Neural cell (in vitro differentiated cells): ENCODE measurements around the gene CLN6. TPM values are rescaled to one million over a fixed set of nuclear protein-coding genes. Genes with fewer than 3 reads are reported as not detected.

Experiments used
- H2AFZ ChIP-seq: fragments of 200-600, 300-800 bp; sonication (generic), shearing (Covaris generic); 2 replicates; pipeline ENCODE4 v1.6.0; 2014; ENCODE audit warnings: low read depth, mild to moderate bottlenecking, antibody characterized with exemption, low read length, moderate library complexity
- H3F3A ChIP-seq: fragments of 200-600 bp; shearing (Covaris generic); 2 replicates; pipeline ENCODE4 v1.6.1; 2016; ENCODE audit warnings: mild to moderate bottlenecking, moderate library complexity, mixed read lengths, antibody characterized with exemption, low read length; ENCODE audit not compliant: insufficient read depth, poor library complexity, severe bottlenecking
- H3K27ac ChIP-seq: fragments of 200-600, 300-800 bp; sonication (generic), shearing (Covaris generic); 2 replicates; pipeline ENCODE4 v1.5.1; 2014; ENCODE audit warnings: mild to moderate bottlenecking, low read length, moderate library complexity
- H3K27me3 ChIP-seq: fragments of 300-800, 200-600 bp; sonication (generic), shearing (Covaris generic); 2 replicates; pipeline ENCODE4 v1.6.0; 2014; ENCODE audit warnings: mild to moderate bottlenecking, low read depth, low read length, moderate library complexity; ENCODE audit not compliant: insufficient read depth
- H3K36me3 ChIP-seq: fragments of 300-800, 200-600 bp; sonication (generic), shearing (Covaris generic); 2 replicates; pipeline ENCODE4 v1.5.1; 2014; ENCODE audit warnings: mild to moderate bottlenecking, antibody characterized with exemption, low read length, moderate library complexity; ENCODE audit not compliant: insufficient read depth
- H3K4me2 ChIP-seq: fragments of 300-800, 200-600 bp; sonication (generic), shearing (Covaris generic); 2 replicates; pipeline ENCODE4 v1.6.0; 2014; ENCODE audit warnings: mild to moderate bottlenecking, low read length
- H3K4me3 ChIP-seq: fragments of 300-800, 200-600 bp; sonication (generic), shearing (Covaris generic); 2 replicates; pipeline ENCODE4 v1.5.1; 2014; ENCODE audit warnings: mild to moderate bottlenecking, low read length, moderate library complexity
- H3K79me2 ChIP-seq: fragments of 200-600 bp; shearing (Covaris generic); replicated peaks from 2 replicates; pipeline ENCODE4 v1.6.0; 2014; ENCODE audit warnings: mild to moderate bottlenecking, low read length, moderate library complexity; ENCODE audit not compliant: insufficient read depth
- H3K9ac ChIP-seq: fragments of 300-800, 200-600 bp; sonication (generic), shearing (Covaris generic); 2 replicates; pipeline ENCODE4 v1.6.1; 2016; ENCODE audit warnings: mild to moderate bottlenecking, low read length, mixed read lengths
- H3K9me2 ChIP-seq: fragments of 200-600 bp; shearing (Covaris generic); 2 replicates; pipeline ENCODE4 v1.6.1; 2016; ENCODE audit warnings: mild to moderate bottlenecking, low read length, mixed read lengths; ENCODE audit not compliant: insufficient read depth
- H3K9me3 ChIP-seq: fragments of 200-600, 300-800 bp; sonication (generic), shearing (Covaris generic); 2 replicates; pipeline ENCODE4 v1.6.1; 2016; ENCODE audit warnings: mild to moderate bottlenecking, mixed run types, low read length, moderate library complexity, mixed read lengths
- H4K20me1 ChIP-seq: fragments of 200-600 bp; shearing (Covaris generic); 2 replicates; pipeline ENCODE4 v1.6.1; 2016; ENCODE audit warnings: mild to moderate bottlenecking, mixed run types; ENCODE audit not compliant: insufficient read depth
- EP300 ChIP-seq: fragments of 450-650 bp; conservative IDR thresholded peaks from 2 replicates; pipeline ENCODE4 v1.6.1; 2014; ENCODE audit warnings: antibody characterized with exemption, mild to moderate bottlenecking, moderate library complexity; ENCODE audit not compliant: poor library complexity, severe bottlenecking
- EZH2 ChIP-seq: fragments of 200-600, 300-800 bp; shearing (Covaris generic), sonication (generic); IDR thresholded peaks from 2 replicates; pipeline ENCODE4 v1.6.1; 2014; ENCODE audit warnings: antibody characterized with exemption, low read length, borderline replicate concordance, mild to moderate bottlenecking; ENCODE audit not compliant: insufficient read depth, poor library complexity, severe bottlenecking
- MXI1 ChIP-seq: fragments of 450-650 bp; conservative IDR thresholded peaks from 2 replicates; pipeline ENCODE4 v1.6.1; 2014; ENCODE audit warnings: antibody characterized with exemption, mild to moderate bottlenecking; ENCODE audit not compliant: poor library complexity, severe bottlenecking
- RAD21 ChIP-seq: fragments of 450-650 bp; conservative IDR thresholded peaks from 2 replicates; pipeline ENCODE4 v1.6.1; 2014; ENCODE audit warnings: antibody characterized with exemption, mild to moderate bottlenecking, moderate library complexity
- SMC3 ChIP-seq: fragments of 450-650 bp; conservative IDR thresholded peaks from 2 replicates; pipeline ENCODE4 v1.6.1; 2014; ENCODE audit warnings: antibody characterized with exemption, mild to moderate bottlenecking, moderate library complexity; ENCODE audit not compliant: poor library complexity
- TAF1 ChIP-seq: IDR thresholded peaks from 2 replicates; pipeline ENCODE4 v1.6.1; 2012; ENCODE audit warnings: low read depth
- polyA plus RNA-seq: library from polyadenylated mRNA; depleted of rRNA; stranded (reverse); fragments of >200 nt; gene quantifications from 2 replicates; pipeline ENCODE4 v1.2.3, GENCODE V29; 2014
- TF ChIP-seq, protein P1 (sequence below): fragments of 450-650 bp; IDR thresholded peaks from 2 replicates; pipeline ENCODE4 v1.5.1; 2014; ENCODE audit warnings: antibody characterized with exemption, mild to moderate bottlenecking, moderate library complexity; ENCODE audit not compliant: poor library complexity, severe bottlenecking
- TF ChIP-seq, protein P2 (sequence below): IDR thresholded peaks from 2 replicates; pipeline ENCODE4 v1.6.1; 2012; ENCODE audit warnings: borderline replicate concordance

Gene CLN6
- polyA plus RNA-seq, 1 donor from 2014 or later, result 4.9 TPM

DNA sequence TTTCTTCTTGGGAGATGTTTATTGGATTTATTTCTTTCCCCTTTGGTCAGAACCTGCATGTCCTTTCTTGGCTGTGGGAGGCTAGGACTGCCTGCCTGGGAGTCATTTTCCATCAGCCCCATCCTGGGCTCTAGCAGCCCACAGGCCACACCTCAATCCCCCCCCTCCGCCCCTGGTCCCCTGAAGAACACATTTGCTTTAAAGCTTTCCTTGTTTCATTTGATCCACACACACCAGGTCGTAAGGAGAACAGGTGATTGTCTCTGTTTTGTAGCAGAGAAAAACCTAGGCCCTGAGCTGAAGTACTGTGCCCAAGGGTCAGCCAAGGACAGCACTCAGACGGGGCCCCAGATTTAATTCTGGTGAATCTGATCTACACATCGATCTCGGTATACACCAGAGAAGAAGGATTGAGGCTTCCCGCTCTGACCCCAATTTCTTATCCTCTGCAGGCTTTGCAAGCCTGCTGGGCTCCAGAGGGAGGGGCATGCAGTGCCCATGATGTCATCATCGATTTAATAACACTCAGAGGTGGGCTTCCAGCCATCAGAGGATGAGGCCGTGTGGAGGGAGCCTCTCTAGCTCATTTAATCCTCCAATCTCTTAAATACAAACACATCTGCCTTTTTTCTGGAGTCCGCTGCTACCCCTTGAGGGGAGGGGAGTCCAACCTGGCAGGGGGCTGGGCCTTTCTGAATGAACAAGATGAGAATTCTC, 1.7 kb upstream of the CLN6 start:
- no peaks in the 10 kb centered on the region for H3K79me2 ChIP-seq
- H3K4me3 ChIP-seq, result no peak overlapping the region
- H2AFZ ChIP-seq, result no peak overlapping the region
- no peak overlapping the region for H3K27ac ChIP-seq
- no peaks in the 10 kb centered on the region for H3K9me2 ChIP-seq
- no peak overlapping the region for H3K9ac ChIP-seq
- H3K9me3 ChIP-seq, result no peaks in the 10 kb centered on the region
- no peaks in the 10 kb centered on the region for H3K27me3 ChIP-seq
- H3F3A ChIP-seq, result no peaks in the 10 kb centered on the region
- H4K20me1 ChIP-seq, result no peaks in the 10 kb centered on the region
- no peak for TF ChIP-seq SMC3
- no peak for TF ChIP-seq TAF1
- no peak for TF ChIP-seq EZH2
- TF ChIP-seq, protein P1, sequence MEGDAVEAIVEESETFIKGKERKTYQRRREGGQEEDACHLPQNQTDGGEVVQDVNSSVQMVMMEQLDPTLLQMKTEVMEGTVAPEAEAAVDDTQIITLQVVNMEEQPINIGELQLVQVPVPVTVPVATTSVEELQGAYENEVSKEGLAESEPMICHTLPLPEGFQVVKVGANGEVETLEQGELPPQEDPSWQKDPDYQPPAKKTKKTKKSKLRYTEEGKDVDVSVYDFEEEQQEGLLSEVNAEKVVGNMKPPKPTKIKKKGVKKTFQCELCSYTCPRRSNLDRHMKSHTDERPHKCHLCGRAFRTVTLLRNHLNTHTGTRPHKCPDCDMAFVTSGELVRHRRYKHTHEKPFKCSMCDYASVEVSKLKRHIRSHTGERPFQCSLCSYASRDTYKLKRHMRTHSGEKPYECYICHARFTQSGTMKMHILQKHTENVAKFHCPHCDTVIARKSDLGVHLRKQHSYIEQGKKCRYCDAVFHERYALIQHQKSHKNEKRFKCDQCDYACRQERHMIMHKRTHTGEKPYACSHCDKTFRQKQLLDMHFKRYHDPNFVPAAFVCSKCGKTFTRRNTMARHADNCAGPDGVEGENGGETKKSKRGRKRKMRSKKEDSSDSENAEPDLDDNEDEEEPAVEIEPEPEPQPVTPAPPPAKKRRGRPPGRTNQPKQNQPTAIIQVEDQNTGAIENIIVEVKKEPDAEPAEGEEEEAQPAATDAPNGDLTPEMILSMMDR, result no peak
- TF ChIP-seq EP300, result no peak
- TF ChIP-seq, protein P2, sequence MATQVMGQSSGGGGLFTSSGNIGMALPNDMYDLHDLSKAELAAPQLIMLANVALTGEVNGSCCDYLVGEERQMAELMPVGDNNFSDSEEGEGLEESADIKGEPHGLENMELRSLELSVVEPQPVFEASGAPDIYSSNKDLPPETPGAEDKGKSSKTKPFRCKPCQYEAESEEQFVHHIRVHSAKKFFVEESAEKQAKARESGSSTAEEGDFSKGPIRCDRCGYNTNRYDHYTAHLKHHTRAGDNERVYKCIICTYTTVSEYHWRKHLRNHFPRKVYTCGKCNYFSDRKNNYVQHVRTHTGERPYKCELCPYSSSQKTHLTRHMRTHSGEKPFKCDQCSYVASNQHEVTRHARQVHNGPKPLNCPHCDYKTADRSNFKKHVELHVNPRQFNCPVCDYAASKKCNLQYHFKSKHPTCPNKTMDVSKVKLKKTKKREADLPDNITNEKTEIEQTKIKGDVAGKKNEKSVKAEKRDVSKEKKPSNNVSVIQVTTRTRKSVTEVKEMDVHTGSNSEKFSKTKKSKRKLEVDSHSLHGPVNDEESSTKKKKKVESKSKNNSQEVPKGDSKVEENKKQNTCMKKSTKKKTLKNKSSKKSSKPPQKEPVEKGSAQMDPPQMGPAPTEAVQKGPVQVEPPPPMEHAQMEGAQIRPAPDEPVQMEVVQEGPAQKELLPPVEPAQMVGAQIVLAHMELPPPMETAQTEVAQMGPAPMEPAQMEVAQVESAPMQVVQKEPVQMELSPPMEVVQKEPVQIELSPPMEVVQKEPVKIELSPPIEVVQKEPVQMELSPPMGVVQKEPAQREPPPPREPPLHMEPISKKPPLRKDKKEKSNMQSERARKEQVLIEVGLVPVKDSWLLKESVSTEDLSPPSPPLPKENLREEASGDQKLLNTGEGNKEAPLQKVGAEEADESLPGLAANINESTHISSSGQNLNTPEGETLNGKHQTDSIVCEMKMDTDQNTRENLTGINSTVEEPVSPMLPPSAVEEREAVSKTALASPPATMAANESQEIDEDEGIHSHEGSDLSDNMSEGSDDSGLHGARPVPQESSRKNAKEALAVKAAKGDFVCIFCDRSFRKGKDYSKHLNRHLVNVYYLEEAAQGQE, result no peak
- no peak for TF ChIP-seq MXI1
- H3K4me2 ChIP-seq, result no peak overlapping the region
- H3K36me3 ChIP-seq, result no peaks in the 10 kb centered on the region

DNA sequence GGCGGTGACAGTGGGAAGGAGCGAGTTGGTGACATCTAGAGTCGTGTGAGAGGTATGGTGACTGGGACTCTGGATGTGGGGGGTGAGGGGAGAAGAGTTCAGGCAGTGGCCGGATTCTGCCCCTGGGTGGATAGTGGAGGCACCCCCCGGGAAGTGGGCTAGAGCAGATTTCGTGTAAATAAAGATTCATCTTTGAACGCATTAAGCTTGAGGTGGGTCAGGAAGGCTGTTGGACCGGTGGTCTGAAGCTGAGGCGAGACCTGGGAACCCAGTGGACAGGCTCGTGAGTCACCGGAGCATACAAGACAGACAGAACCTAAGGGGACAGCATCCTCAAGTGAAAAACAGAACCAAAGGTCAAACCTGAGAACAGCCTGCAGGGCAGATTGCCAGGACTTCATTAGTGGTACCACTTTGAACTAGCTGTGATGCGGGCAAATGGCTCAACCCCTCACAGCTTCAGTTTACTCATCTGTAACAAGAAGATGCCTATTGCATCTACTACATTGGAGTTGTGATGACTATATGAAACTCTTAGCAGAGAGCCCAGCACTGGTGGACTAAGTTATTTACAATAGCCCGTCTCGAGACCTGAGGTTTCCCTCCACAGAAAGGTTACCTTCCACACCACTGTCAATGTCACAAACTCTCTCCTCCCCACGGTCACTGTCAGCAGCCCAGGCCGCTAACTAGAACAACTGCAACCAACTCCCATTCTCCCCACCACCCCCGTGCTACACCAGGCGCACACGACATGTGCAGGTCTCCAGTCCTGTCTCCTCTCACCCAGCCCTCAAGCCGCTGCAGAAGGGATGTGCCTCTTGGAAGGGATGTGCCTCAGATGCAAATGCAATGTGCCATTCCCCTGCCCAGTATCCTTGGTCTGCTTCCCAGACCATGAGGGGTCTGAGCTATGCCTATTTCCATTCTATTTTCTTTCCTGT, 901 bp upstream of the CLN6 start:
- H3K9me2 ChIP-seq, result no peaks in the 10 kb centered on the region
- H3F3A ChIP-seq, result no peaks in the 10 kb centered on the region
- H3K4me2 ChIP-seq, result peak overlapping the region; percentile 38
- peak overlapping the region; percentile 85 for H3K4me3 ChIP-seq
- H3K9ac ChIP-seq, result peak overlapping the region; percentile 72
- no peaks in the 10 kb centered on the region for H3K27me3 ChIP-seq
- no peaks in the 10 kb centered on the region for H3K9me3 ChIP-seq
- no peaks in the 10 kb centered on the region for H4K20me1 ChIP-seq
- no peaks in the 10 kb centered on the region for H3K79me2 ChIP-seq
- H3K36me3 ChIP-seq, result no peaks in the 10 kb centered on the region
- H2AFZ ChIP-seq, result no peak overlapping the region
- H3K27ac ChIP-seq, result no peak overlapping the region
- TF ChIP-seq, protein P1, result peak; percentile 64
- TF ChIP-seq RAD21 (peak; percentile 60), TAF1 (no peak), SMC3 (peak; percentile 58)
